GM20000 (cell line): ENCODE results near the gene TNIP2.

Experiments
- DNase-seq: peaks from one replicate; pipeline ENCODE4 v3.0.0; 2012; ENCODE audit warnings: low spot score
- TF ChIP-seq, protein P1 (sequence below): IDR thresholded peaks from 2 replicates; pipeline ENCODE4 v1.5.1; 2012; ENCODE audit warnings: mild to moderate bottlenecking, control low read depth; ENCODE audit errors: extremely low read depth, missing control alignments

Gene TNIP2

DNA sequence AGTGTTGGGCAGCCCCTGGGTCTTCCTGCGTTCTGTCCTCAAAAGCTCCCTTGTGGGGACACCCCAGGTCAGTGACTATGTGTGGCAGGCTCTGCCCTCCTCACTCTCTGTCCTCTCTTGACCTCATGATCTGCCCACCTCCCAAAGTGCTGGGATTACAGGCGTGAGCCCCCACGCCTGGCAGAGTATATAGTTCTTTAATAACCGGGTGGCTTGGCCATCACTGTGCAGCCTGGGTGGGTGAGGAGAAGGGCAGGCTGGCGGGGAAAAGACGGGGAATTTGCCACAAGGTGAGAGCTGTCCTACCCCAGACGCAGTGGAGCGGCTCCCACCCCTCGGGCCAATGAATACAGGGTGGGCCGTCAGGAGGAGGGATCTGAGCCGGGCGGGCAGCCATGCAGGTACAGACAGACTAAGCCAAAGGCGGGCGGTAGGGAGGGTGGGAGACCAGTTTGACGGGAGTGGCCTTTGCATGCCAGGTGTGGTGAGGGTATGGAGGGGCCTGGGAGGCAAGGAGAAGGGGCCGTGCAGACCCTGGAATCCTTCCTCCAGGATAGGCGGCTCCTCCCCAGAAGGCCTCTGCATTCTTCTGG lies 39.3 kb upstream of the TNIP2 start:
- no peak for DNase-seq
- TF ChIP-seq, protein P1, sequence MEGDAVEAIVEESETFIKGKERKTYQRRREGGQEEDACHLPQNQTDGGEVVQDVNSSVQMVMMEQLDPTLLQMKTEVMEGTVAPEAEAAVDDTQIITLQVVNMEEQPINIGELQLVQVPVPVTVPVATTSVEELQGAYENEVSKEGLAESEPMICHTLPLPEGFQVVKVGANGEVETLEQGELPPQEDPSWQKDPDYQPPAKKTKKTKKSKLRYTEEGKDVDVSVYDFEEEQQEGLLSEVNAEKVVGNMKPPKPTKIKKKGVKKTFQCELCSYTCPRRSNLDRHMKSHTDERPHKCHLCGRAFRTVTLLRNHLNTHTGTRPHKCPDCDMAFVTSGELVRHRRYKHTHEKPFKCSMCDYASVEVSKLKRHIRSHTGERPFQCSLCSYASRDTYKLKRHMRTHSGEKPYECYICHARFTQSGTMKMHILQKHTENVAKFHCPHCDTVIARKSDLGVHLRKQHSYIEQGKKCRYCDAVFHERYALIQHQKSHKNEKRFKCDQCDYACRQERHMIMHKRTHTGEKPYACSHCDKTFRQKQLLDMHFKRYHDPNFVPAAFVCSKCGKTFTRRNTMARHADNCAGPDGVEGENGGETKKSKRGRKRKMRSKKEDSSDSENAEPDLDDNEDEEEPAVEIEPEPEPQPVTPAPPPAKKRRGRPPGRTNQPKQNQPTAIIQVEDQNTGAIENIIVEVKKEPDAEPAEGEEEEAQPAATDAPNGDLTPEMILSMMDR: no peak

DNA sequence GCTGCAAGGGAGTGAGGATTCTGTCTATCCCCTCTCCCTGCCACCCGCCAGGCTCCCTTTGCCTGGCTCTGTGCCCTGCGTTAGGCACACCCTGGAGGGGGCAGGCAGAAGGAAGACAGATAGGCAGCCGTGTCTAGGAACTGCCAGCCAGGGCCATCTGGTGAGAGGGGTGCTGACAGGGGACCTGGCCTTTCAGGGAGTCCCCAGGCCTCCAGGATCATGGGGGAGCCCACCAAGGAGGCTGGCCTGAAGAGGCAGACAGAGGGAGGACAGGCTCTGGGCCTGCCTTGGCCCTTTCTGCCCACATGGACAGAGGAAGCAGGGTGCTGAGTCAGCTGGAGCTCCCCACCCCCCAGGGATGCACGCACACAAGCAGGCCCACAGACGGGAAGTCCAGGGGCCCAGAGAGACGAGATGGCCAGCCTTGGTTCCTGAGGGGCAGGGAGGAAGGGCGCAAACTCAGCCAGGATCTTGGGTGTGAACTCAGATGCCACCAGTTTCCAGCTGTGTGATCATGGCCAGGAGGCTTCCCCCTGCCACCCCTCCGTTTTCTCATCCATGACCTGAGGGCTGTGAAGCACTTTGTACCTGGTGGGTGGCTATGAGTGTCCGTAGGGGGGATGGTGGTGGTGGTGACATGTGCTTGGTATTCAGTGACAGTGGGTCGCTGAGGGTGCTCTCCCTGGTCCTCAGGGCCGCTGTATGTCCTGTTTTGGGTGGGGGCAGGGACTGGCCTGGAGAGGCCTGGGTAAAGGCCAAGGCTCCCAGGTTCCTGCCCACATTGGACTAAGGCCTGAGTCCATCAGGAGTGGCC lies 38.6 kb upstream of the TNIP2 start:
- TF ChIP-seq, protein P1: no peak

DNA sequence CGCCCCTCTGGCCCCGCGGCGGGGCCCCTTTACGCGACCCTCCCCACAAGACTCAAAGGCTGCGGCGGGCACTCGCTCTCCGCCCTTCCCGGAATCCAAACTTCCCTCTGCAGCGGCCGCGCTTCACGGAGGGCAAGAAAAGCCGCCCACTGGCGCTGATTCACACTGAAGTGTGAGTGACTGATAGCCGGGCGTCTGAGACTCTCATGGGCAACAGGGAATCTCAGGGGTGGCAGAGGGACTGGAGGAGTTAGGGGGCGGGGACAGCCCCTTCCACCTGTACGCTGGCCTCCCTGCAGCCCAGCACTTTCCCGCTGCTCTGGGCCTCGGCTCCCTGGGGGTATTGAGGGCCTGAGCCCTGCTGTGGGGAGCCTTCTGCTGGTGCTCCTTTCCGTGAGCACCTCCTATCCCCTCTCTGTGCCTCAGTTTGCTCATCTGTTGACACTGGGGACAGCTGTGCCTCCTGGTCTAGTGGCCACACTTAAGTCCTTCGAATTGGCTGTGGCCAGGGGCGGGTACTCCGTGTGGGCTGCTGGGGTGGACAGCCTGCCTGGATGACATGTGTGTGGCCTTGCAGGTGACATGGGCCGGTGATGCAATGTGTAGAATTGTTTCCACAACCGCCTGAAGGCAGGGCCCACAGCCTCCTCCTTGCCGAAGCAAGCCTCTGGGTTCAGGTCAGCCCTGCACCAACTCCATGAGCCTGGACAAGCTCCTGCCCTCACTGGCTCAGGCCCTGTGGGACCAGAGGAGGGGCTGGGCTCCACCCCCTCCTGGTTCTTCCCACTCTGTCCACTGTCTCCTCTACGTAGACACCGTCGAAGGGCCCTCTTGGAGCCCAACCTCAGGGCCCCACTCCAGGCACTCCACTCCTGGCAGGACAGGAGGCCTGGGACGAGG lies 37.7 kb upstream of the TNIP2 start:
- TF ChIP-seq, protein P1: no peak
- no peak for DNase-seq

More for the DNA sequence above, 38.6 kb upstream of the TNIP2 start:
- no peak for DNase-seq

DNA sequence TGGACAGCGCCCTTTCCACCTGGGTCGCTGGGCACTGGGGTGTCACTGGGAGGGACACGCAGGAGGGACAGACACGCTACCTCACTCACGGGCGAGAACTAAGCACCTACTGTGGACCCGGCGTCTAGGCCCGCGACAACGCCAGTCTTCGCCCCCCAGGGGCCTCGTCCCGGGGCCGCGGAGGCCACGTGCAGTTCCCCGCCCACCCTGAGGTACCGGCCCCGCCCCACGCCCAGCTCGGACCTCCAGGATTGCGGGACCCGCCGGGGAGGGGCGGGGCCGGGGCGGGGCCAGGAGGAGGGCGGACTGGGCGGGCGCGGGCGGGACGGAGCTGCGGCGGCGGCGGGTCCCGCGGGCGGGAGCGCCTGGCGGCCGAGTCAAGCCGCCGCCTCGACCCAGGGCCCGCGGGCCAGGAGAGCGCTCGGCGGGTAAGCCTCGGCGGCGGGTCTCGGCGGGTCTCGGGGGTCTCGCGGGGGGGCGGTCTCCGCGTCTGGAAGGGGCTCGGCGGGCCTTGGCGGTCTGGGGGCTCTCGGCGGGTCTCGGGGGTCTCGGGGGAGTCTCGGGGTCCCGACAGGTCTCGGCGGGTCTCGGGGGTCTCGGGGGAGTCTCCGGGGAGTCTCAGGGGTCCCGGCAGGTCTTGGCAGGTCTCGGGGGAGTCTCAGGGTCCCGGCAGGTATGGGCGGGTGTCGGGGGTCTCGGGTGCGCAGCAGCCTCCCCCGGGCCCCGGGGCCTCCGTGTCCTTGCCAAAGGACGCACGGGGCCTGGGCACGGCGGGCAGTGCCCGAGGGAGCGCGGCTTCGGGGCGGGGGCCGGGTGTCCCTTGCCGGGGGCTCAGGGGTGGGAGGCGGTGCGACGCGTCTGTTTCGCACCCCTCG lies 36.8 kb upstream of the TNIP2 start, which contains the start of gene SH3BP2:
Gene SH3BP2, plus strand, starts transcription at position 375 of the 875 bp plus-strand sequence. CDS start 27,533 bp downstream, outside the sequence.
- DNase-seq: peak; percentile 90

DNA sequence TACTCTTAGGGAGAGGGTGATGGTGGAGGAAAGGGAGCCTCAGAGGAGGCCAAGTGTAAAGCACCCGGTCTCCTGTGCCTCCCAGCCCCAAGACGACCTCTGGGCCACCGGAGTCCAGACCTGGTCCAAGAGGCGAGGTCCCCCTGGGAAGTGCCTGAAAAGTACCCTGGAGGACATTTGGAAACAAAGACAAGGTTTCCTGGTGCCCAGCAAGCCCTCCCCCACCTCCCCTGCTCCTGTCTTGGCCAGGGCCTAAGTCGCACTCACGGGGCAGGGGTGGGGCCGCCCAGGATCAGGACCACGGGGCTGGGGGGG lies 36.2 kb upstream of the TNIP2 start:
- TF ChIP-seq, protein P1: no peak
- no peak for DNase-seq

More for the DNA sequence above, 36.8 kb upstream of the TNIP2 start, which contains the start of gene SH3BP2:
- TF ChIP-seq, protein P1: no peak

DNA sequence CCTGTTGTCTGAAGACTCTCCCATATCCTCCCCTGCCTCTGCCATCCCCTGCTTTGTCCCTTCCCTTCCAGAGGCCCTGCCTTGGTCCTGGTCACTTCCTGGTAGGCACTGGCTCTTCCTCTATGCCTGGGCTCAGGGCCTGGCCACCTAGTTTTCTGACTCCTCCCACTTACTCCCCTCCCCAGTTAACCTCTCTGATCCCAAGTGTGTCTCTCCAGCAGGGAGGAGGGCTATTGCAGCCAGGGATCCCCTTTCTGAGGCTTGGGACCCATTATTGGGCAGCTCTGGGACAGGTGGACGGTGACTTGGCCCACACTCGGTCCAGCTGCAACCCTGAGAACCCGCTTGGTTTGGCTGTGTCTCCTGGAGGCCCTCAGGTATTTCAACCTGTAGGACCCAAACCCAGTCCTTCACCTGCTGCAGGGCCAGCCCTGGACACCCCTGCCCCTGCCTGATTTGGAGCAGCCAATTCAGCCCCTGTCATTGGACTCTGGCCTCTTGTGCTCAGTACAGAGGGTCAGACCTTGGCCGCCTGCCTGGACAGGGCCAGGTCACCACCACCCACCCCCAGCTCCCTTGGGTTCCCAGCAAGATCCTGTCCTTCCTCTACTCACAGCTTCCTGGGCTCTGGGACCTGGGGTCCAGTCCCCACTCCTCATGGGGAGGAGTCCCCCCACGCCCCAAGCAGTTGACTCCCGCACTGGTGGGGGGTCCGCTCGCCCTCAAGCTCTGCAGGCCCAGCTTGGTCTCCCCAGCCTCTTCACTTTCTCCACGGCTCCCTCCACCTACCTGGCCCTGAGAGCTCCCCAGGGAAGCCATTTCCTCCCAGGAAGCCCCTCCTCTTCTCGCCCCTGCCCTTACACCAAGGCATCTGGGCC lies 35.6 kb upstream of the TNIP2 start:
- TF ChIP-seq, protein P1: no peak

More for the DNA sequence above, 35.6 kb upstream of the TNIP2 start:
- no peak for DNase-seq
